Jurkat, Clone E6-1 (cell line): Measurements from ENCODE around the gene TAC3.

Experiments used
- DNase-seq: peaks from one replicate; pipeline ENCODE4 v3.0.0-alpha.2; 2011; ENCODE audit warnings: low read depth, low spot score
- H3K4me3 ChIP-seq: 2 replicates; pipeline ENCODE4 v1.5.1; 2011; ENCODE audit warnings: mild to moderate bottlenecking, low read length, control low read depth, moderate library complexity

The TAC3 gene

DNA sequence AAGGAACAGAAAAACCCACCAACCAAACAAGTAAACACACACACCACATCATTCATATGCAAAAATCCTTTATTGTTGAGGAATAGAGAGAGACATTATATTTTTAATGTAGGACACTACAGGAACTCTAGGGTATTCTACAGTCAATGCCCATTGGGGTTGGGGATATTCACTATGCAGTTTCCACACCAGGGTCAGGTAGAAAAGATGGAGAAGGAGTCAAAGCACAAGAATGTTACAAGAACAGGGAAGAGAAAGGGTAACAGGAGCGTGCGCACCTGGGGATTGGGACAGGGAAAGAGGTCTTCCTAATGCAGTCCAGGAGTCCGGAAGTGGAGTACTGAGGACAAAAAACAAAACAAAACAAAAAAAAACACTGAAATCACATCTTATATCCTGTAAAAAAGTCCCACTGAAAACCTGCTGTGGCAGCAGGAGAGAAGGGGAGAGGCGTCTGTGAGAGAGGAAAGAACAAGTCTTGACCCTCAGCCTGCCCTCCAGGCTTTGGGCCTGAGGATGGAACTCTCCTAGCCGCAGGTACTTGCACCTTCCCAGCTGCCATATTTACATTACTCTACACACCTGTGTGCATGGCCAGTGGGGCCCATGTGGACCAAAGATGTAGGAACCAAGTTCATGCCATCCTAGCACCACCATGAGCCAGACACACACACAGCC is 6.2 kb downstream of the TAC3 start:
- no peak for DNase-seq

GRCh38 chr12:57008178-57008577 is 8.2 kb downstream of the TAC3 start:
- H3K4me3 ChIP-seq, result no peak overlapping the region
- DNase-seq, result peak; percentile 85

More for the DNA sequence above, 6.2 kb downstream of the TAC3 start:
- no peak overlapping the region for H3K4me3 ChIP-seq

- DNase-seq, result no peak
- peak overlapping the region; percentile 41 for H3K4me3 ChIP-seq
Measured at GRCh38 chr12:57006809-57007475, 9.4 kb downstream of the TAC3 start.

- peak; percentile 32 for DNase-seq
Measured at GRCh38 chr12:57005980-57006808, 10.1 kb downstream of the TAC3 start, which contains the start of gene ZBTB39. TSS of gene ZBTB39 (minus strand) at chr12:57006546. CDS start at chr12:57004917, 1,629 bp downstream.

GRCh38 chr12:57004651-57005050 is 11.7 kb downstream of the TAC3 start:
- H3K4me3 ChIP-seq, result no peak overlapping the region; the same call in 1 of the 2 replicates
- DNase-seq, result no peak

More at GRCh38 chr12:57005980-57006808, 10.1 kb downstream of the TAC3 start, which contains the start of gene ZBTB39:
- peak within 1 kb of the TSS; percentile 81 for H3K4me3 ChIP-seq

- DNase-seq, result no peak
- no peak overlapping the region for H3K4me3 ChIP-seq
Measured at GRCh38 chr12:57003395-57003794, 12.9 kb downstream of the TAC3 start.

DNA sequence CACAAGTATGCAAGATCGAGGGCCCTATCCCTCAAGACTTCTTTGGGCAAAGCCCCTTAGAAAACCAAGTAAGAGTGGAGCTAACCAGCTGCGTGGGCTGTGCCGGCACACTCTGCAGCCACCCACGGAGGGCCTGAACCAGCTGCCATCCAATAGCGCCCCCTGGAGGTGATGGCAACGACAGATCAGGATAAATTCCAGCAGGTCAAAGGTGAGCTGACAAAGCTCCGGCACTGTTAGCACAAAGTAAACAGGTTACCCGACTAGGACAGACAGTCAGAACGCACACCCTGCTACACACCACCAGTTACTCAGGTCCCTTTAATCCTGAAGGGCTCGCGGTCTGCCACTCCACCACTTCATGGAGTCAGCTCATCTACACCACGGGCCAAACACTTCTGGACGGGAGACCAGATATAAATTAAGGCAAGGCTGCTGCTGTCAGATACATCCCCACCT is 14.9 kb downstream of the TAC3 start:
- H3K4me3 ChIP-seq, result no peak overlapping the region
- peak; percentile 49 for DNase-seq

GRCh38 chr12:57000393-57000792 is 15.9 kb downstream of the TAC3 start:
- H3K4me3 ChIP-seq, result no peak overlapping the region
- DNase-seq, result no peak

- DNase-seq, result no peak
Measured at GRCh38 chr12:56999456-56999855, 16.9 kb downstream of the TAC3 start.

GRCh38 chr12:56998981-56999380 is 17.3 kb downstream of the TAC3 start:
- H3K4me3 ChIP-seq, result no peak overlapping the region
- no peak for DNase-seq

More at GRCh38 chr12:56999456-56999855, 16.9 kb downstream of the TAC3 start:
- no peak overlapping the region for H3K4me3 ChIP-seq

GRCh38 chr12:56998316-56998715 is 18.0 kb downstream of the TAC3 start:
- H3K4me3 ChIP-seq, result no peak overlapping the region
- DNase-seq, result no peak

DNA sequence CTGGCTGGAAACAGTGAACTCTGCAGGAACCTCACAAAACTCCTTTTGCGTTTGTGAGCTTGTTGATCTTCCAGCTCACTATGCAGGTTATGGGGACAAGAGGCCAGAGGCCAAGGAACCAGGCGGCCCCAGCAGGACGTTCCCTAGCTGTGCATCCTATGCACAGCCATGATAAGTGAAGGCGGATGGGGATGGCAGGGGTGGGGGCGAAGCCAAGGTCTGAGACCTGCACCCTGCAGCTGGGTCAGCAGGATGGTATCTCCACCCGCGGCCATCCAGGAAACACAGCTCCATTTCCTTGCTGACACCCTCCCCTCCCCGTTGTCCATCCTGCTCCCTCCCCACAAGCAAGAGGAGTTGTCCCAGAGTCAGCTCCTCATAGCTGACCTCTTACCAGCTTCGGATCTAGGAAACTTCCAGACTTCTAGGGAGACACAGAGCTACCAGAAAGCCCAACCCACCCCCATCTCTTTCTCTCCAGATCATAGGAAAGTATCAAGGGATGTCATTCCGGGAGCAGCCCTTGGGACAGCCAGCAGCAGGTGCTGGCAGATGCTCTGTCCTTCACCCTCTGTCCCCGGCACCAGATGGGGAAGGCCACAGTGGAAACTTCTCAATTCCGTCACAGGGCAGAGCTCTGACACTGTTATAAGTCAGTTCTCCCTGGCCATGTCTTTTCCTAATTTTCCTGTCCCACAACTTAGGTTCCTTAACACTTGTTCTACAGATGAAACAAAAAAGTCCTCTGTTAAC is 19.4 kb downstream of the TAC3 start:
- no peak overlapping the region for H3K4me3 ChIP-seq
- DNase-seq, result no peak

DNA sequence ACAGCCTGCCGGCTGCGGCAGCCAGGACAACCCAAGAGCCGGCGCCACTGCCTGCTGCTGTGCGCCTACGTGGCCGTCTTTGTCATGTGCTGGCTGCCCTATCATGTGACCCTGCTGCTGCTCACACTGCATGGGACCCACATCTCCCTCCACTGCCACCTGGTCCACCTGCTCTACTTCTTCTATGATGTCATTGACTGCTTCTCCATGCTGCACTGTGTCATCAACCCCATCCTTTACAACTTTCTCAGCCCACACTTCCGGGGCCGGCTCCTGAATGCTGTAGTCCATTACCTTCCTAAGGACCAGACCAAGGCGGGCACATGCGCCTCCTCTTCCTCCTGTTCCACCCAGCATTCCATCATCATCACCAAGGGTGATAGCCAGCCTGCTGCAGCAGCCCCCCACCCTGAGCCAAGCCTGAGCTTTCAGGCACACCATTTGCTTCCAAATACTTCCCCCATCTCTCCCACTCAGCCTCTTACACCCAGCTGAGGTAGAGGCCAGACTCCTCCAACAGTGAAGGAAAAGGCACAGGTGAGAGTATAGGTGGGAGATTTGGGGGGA is 20.3 kb downstream of the TAC3 start:
- no peak overlapping the region for H3K4me3 ChIP-seq
- no peak for DNase-seq

- DNase-seq, result no peak
- H3K4me3 ChIP-seq, result no peak overlapping the region
Measured at GRCh38 chr12:56995201-56995929, 21.0 kb downstream of the TAC3 start.

DNA sequence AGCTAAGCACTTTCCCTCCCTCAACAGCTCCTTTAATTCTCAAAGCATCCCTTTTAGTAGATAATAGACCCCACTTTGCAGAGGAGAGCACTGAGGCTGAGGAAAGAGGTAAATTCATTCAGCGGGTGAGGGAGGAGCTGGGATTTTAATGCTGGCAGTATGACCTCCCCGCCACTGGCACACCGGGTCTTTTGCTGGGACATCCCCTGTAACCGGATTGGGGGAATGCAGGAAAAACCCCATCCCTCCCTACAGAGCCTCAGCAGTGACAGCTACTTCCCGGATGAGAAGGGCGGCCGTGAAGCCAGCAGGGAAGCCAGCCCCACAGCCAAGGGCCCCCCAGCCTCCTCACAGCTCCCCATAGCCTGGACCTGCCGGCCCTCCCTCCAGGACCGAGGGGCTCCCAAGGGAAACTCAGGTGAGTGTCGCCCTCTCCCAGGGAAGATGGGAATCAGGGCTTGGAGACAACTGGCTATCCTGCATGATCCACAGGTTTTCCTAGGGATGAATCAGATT is 22.0 kb downstream of the TAC3 start:
- H3K4me3 ChIP-seq, result no peak overlapping the region

DNA sequence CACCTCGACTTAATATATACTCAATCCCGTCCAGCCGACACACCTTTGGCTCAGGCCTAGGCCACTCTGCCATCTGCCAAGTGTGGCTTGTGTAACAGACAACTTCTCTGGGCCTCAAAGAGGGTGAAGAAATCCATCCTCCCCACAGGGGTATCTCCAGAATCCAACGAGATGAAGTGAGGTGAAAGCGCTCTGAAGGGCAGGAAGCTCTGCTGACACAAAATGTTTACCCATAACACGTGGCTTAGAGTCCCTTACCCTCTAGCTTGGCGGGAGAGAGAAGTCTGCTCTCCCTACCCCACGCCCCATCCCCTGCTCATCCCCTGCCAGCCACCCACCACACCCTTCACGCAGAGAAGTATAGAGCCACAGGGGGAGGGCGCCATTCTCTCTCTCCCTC is 23.0 kb downstream of the TAC3 start:
- no peak for DNase-seq
- H3K4me3 ChIP-seq, result no peak overlapping the region

More for the DNA sequence above, 22.0 kb downstream of the TAC3 start:
- DNase-seq, result no peak

DNA sequence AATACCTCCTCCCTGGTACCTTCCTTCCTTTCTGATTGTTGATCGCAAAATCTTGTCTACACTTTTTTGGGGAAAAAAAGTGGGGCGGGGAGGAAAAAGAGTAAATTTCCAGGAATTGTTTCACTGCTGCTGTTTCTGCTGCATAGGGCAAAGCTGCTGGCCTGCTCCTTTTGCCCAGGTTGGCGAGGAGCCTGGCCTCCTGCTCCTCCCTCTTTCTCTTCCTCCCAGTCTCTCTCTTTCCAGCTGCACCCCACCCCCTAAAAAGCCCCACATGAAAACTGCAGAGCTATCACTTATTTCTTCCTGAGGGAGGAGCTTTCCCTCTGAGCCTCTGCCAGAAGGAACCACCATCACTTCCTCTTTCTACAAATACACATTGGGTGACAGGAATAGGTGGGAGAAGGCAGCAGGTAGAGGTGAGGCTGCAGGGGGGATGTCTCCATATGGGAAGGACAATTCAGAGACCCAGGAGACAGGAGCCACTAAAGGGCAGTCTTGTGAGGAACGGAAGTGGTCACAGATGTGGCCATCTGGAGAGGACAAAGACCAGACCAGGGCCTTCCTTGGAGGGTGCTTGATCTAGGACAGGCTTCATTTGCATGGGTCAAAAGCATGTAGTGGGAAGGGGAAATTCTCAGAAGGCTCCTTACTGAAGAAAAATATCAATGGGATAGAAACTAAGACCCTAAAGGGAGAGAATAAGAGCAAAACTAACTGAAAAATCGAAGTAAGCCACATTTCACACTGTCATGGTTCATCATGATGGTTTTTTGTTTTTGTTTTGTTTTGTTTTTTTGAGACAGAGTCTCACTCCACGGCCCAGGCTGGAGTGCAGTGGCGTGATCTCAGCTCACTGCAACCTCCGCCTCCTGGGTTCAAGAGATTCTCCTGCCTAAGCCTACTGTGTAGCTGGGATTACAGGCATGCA is 24.7 kb downstream of the TAC3 start:
- H3K4me3 ChIP-seq, result no peak overlapping the region
- DNase-seq, result no peak
